GM13977 (cell line): ENCODE results near the gene MAPT.

Experiments used
- DNase-seq: peaks from one replicate; pipeline ENCODE4 v3.0.0; 2012; ENCODE audit warnings: low spot score
- CTCF ChIP-seq: IDR thresholded peaks from 2 replicates; pipeline ENCODE4 v1.5.1; 2012; ENCODE audit warnings: mild to moderate bottlenecking, control low read depth; ENCODE audit not compliant: insufficient read depth; ENCODE audit errors: extremely low read depth, missing control alignments
- in situ Hi-C: fragments of 300-500 bp; cut with MboI; formaldehyde crosslinking; loops from one replicate; pipeline ENCODE4 v1.12.0; 2022; ENCODE audit warnings: low sequenced_read_pairs, low pct_unique_long_range_greater_than_20kb, mixed read lengths, inconsistent platforms; ENCODE audit not compliant: unreplicated experiment

The MAPT gene

GRCh38 chr17:45966606-45967280, 72.4 kb downstream of the MAPT start:
- TF ChIP-seq CTCF = no peak
- DNase-seq = no peak
- in situ Hi-C loops = no loop called here

- no peak for DNase-seq
- TF ChIP-seq CTCF = no peak
- in situ Hi-C loops = no loop called here
Observed at GRCh38 chr17:45967378-45967777, 73.0 kb downstream of the MAPT start.

- TF ChIP-seq CTCF = no peak
- in situ Hi-C loops = no loop called here
- DNase-seq = no peak
Observed at GRCh38 chr17:45968732-45969131, 74.4 kb downstream of the MAPT start.

GRCh38 chr17:45969726-45970125, 75.4 kb downstream of the MAPT start:
- in situ Hi-C loops = no loop called here
- no peak for TF ChIP-seq CTCF
- no peak for DNase-seq

GRCh38 chr17:45970659-45971058, 76.3 kb downstream of the MAPT start:
- no peak for TF ChIP-seq CTCF
- in situ Hi-C loops = no loop called here
- no peak for DNase-seq

- in situ Hi-C loops = no loop called here
- TF ChIP-seq CTCF = peak; percentile 9
- DNase-seq = no peak
Observed at GRCh38 chr17:45971698-45972141, 77.4 kb downstream of the MAPT start.
